Endothelial cell (in vitro differentiated cells): ENCODE data around the gene ARMC9. TPM values are rescaled to one million over a fixed set of nuclear protein-coding genes. Genes with fewer than 3 reads are reported as not detected.

Source experiments
- DNase-seq: peaks from one replicate; pipeline ENCODE4 v3.0.0; 2021; ENCODE audit warnings: low spot score
- H3K27ac Mint-ChIP-seq: one replicate; pipeline ENCODE4 v1.8.0; 2021; ENCODE audit warnings: mixed read lengths, inconsistent platforms; ENCODE audit not compliant: unreplicated experiment
- H3K27me3 Mint-ChIP-seq: one replicate; pipeline ENCODE4 v1.8.0; 2021; ENCODE audit warnings: mild to moderate bottlenecking, moderate library complexity, mixed read lengths, inconsistent platforms; ENCODE audit not compliant: unreplicated experiment
- H3K36me3 Mint-ChIP-seq: one replicate; pipeline ENCODE4 v1.8.0; 2021; ENCODE audit warnings: mild to moderate bottlenecking, low read depth, mixed read lengths, inconsistent platforms; ENCODE audit not compliant: unreplicated experiment
- H3K4me1 Mint-ChIP-seq: one replicate; pipeline ENCODE4 v1.8.0; 2021; ENCODE audit warnings: mild to moderate bottlenecking, mixed read lengths, inconsistent platforms; ENCODE audit not compliant: unreplicated experiment
- H3K4me3 Mint-ChIP-seq: one replicate; pipeline ENCODE4 v1.8.0; 2021; ENCODE audit warnings: mild to moderate bottlenecking, mixed read lengths, inconsistent platforms; ENCODE audit not compliant: unreplicated experiment
- H3K9me3 Mint-ChIP-seq: one replicate; pipeline ENCODE4 v1.8.0; 2021; ENCODE audit warnings: mixed read lengths, inconsistent platforms; ENCODE audit not compliant: unreplicated experiment
- microRNA-seq: library from miRNA; unstranded; fragments of <30 nt; microRNA quantifications from one replicate; pipeline ENCODE4, GENCODE V29; 2020; ENCODE audit not compliant: unreplicated experiment
- total RNA-seq: library from RNA; stranded (reverse); fragmentation: NEBNext Ultra II Directional; extraction: Animal tissue kit (Norgen Biotek cat#: 25700); gene quantifications from one replicate; pipeline ENCODE4 v1.2.1, GENCODE V29; 2021; ENCODE audit not compliant: unreplicated experiment
- TF ChIP-seq, protein P1 (sequence below): fragments of 200-600 bp; sonication (generic); IDR thresholded peaks from one replicate; pipeline ENCODE4 v1.5.0; 2021; ENCODE audit warnings: antibody characterized with exemption; ENCODE audit not compliant: unreplicated experiment

Gene ARMC9
- total RNA-seq, 1 donor from 2014 or later = 18.3 TPM

DNA sequence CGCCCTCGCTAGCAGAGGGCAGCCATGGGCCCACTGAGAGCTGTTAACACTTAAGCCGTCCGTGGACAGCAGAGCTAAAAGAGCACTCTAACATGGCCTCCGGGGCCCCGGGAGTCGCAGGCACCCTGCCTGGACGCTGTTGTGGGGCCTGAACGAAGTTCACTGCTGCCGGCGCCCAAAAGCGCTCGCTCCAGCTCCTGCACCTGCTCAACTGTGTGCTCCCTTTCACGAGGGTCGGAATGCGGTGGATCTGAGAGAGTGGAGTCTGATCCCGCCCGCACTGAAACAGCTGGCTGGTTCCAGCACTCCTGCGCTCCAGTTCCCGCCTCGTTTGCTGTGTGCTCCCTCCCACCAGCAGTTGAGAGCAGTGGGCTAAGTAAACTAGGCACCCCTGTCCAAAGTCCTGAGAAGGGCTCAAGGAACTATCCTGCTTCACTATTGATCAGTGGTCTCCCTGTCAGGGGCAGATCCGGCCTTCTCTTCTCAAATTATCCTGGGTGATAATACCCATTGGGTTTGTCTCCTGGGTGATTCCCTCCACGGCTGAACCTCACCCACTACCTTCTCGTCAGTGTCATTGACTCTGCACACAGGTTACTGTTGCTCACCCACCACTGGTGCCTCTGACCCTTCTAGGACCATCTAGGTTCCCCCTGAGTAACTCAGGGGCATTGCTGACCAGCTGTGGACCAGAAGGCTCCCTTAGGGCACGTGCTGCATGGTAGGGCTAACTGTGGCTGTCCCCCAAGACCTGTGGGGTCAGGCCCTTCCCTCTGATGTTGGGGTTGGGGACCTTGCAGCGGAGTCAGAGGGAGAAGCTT lies 220.6 kb downstream of the ARMC9 start:
- Mint-ChIP-seq H3K4me1 (peaks cover under 1% of the 10 kb centered on the region), H3K9me3 (no peaks in the 10 kb centered on the region), H3K4me3 (no peak overlapping the region), H3K27ac (no peak overlapping the region), H3K36me3 (no peaks in the 10 kb centered on the region), H3K27me3 (peaks cover 2% of the 10 kb centered on the region)
- DNase-seq = no peak
- TF ChIP-seq, protein P1, sequence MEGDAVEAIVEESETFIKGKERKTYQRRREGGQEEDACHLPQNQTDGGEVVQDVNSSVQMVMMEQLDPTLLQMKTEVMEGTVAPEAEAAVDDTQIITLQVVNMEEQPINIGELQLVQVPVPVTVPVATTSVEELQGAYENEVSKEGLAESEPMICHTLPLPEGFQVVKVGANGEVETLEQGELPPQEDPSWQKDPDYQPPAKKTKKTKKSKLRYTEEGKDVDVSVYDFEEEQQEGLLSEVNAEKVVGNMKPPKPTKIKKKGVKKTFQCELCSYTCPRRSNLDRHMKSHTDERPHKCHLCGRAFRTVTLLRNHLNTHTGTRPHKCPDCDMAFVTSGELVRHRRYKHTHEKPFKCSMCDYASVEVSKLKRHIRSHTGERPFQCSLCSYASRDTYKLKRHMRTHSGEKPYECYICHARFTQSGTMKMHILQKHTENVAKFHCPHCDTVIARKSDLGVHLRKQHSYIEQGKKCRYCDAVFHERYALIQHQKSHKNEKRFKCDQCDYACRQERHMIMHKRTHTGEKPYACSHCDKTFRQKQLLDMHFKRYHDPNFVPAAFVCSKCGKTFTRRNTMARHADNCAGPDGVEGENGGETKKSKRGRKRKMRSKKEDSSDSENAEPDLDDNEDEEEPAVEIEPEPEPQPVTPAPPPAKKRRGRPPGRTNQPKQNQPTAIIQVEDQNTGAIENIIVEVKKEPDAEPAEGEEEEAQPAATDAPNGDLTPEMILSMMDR = no peak

GRCh38 chr2:231421051-231421580 lies 222.7 kb downstream of the ARMC9 start:
- Mint-ChIP-seq H3K4me1 (no peaks in the 10 kb centered on the region), H3K36me3 (no peaks in the 10 kb centered on the region)
- DNase-seq = no peak

DNA sequence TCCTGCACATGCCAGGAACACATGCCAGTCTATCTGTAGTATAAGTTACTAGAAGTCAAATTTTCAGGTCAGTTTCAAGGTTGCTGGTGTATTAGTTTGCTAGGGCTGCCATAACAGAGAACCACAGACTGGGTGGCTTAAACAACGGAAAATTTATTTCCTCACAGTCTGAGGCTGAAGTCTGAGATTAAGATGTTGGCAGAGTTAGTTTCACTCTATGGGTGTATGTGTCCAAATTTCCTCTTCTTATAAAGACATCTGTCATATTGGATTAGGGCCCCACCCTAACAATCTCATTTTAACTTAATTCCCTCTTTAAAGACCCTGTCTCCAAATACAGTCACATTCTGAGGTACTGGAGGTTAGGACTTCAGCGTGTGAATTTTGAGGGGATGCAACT lies 223.6 kb downstream of the ARMC9 start:
- H3K4me1 Mint-ChIP-seq = no peaks in the 10 kb centered on the region
- H3K27ac Mint-ChIP-seq = no peak overlapping the region
- no peaks in the 10 kb centered on the region for H3K36me3 Mint-ChIP-seq
- no peak overlapping the region for H3K4me3 Mint-ChIP-seq
- no peak for DNase-seq
- TF ChIP-seq, protein P1 = no peak
- peaks cover 3% of the 10 kb centered on the region for H3K27me3 Mint-ChIP-seq
- H3K9me3 Mint-ChIP-seq = no peaks in the 10 kb centered on the region

More at GRCh38 chr2:231421051-231421580, 222.7 kb downstream of the ARMC9 start:
- TF ChIP-seq, protein P1 = no peak
- H3K4me3 Mint-ChIP-seq = no peak overlapping the region
- no peak overlapping the region for H3K27ac Mint-ChIP-seq
- H3K27me3 Mint-ChIP-seq = peaks cover 2% of the 10 kb centered on the region
- no peaks in the 10 kb centered on the region for H3K9me3 Mint-ChIP-seq

GRCh38 chr2:231423176-231423575 lies 224.7 kb downstream of the ARMC9 start:
- Mint-ChIP-seq H3K36me3 (no peaks in the 10 kb centered on the region), H3K27ac (no peak overlapping the region), H3K4me1 (no peaks in the 10 kb centered on the region), H3K9me3 (no peaks in the 10 kb centered on the region), H3K27me3 (peaks cover 3% of the 10 kb centered on the region), H3K4me3 (no peak overlapping the region)
- no peak for DNase-seq
- TF ChIP-seq, protein P1 = no peak

Small RNAs within 50 kb of the gene (microRNA-seq; reads per million reads assigned to microRNA genes)
- gene MIR4777 = not detected

Other genes starting within 250 kb of the ARMC9 start
- gene SPATA3, start 202.5 kb upstream of the ARMC9 start, total RNA-seq = not detected
- gene C2orf72, start 161.1 kb upstream of the ARMC9 start, total RNA-seq = 5.4 TPM
- gene PSMD1, start 141.8 kb upstream of the ARMC9 start, total RNA-seq = 119 TPM
- 0.80 TPM for gene HTR2B, start 73.6 kb upstream of the ARMC9 start, total RNA-seq
- 5.3 TPM for gene B3GNT7, start 197.1 kb downstream of the ARMC9 start, total RNA-seq